Epithelial cell of prostate (primary cell): ENCODE data around the gene WFIKKN2.
"Not testable (repeated sequence)": the region's sequence is repeated elsewhere in the genome, so short reads cannot be mapped to it uniquely, and the experiment has no call there.

ENCODE experiments used
- DNase-seq: peaks from one replicate; pipeline ENCODE4 v3.0.0-alpha.2; 2011; ENCODE audit warnings: low read depth, low spot score
- H3K27ac ChIP-seq: fragments of 450-650 bp; 2 replicates; pipeline ENCODE4 v1.5.1; 2017; ENCODE audit warnings: mild to moderate bottlenecking

Gene WFIKKN2

DNA sequence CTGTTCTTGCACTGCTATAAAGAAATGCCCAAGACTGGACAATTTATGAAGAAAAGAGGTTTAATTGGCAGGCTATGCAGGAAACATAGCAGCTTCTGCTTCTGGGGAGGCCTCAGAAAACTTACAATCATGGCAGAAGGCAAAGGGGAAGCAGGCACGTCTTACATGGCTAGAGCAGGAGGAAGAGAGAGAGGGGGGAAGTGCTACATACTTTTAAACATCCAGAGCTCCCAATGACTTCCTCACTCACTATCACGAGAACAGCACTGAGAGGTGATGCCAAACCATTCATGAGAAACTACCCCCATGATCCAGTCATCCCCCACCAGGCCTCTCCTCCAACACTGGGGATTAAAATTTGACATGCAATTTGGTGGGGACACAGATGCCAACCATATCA lies 13.3 kb downstream of the WFIKKN2 start:
- H3K27ac ChIP-seq = no peak overlapping the region
- no peak for DNase-seq

DNA sequence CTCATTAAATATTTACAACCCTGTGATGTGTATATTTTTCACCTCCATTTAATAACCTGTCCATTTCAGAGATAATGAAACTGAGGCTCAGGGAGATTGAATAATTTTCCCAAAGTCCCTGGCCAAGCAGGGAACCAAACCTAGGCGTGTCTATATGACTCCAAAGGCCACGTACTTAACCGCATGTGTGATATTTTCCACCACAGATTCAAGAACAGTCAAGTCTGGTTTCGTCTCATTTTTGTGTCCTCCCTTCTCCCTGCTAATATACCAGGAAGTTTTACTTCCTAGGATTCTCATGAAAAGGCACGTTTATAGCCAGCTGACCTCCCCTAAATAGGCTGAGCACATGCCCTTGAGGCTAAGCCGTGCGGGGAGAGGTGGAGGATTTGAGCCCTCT lies 15.3 kb downstream of the WFIKKN2 start:
- no peak for DNase-seq
- H3K27ac ChIP-seq = peak overlapping the region; percentile 24

DNA sequence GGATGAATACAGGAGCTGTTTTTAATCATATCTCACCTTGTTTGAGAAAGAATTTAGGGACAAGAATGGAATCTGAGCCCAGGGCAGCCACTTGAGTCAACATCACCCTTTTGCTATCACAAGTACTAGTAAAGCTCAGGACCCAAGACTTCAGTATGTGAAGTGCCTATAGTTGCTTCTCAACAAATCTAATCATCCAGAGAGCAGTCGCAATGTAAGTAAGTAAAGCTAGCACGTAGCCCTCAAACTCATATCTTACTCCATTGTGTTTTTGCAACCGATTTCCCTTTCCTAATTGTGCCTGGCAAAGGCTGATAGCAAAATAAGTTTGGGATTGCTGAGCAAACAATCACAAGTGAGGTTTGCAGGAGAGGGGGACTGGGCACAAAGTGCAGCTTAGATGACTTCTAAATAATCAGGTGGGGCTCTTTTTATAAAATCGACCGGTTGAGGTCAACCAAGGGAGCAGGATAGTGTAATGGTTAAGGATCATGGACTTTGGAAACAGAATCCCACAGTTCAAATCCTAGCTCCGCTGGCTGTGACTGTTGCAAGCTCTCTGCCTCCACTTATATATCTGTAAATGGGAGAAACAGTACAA lies 17.7 kb downstream of the WFIKKN2 start:
- no peak overlapping the region for H3K27ac ChIP-seq
- DNase-seq = no peak

DNA sequence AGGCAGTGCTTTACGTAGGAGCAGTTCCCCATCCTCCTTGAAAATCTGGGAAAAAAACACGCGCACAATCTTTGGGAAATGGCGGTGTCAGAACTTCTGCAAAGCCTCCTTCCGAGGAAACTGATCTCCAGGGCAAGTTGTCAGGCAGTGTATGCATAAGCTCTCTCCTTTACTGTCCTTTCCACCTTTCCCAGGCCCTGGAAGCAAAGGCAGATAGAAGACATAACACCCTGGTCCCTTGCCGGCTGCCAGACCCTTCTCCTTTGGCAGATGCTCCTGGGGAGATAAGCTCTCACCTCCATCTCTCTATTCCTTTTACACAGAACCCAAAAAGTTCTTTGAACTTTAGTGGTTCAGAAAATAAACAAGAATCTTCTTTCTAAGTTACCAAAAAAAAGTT lies 18.4 kb downstream of the WFIKKN2 start:
- no peak for DNase-seq
- H3K27ac ChIP-seq = no peak overlapping the region

DNA sequence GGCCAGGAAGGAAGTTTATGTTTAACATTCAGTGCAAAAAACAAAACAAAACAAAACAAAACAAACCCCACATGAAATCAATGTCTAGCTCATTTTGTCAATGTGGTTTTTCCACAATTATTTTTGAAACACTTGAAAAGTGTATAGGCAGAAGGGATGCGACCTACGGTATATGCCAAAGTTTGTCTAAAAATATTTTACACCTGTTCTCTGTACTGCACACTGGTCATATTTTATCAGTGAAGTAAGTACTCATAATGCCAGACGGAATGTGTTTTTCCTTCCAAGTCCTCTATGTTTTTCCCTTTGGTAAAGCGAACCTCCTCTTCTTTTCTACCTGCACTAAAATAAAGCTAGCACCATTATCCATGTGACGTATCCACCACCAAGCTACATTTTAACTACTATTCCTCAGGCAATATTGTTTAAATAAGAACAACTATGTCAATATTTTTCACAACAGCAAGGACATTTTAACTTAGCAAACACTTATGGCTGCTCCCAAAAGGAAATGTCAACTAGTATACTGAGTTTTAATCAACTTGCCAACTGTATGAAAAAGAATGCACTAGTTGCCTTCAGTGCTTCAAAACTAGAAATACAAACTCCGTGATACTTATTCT lies 20.4 kb downstream of the WFIKKN2 start:
- H3K27ac ChIP-seq = no peak overlapping the region
- no peak for DNase-seq

DNA sequence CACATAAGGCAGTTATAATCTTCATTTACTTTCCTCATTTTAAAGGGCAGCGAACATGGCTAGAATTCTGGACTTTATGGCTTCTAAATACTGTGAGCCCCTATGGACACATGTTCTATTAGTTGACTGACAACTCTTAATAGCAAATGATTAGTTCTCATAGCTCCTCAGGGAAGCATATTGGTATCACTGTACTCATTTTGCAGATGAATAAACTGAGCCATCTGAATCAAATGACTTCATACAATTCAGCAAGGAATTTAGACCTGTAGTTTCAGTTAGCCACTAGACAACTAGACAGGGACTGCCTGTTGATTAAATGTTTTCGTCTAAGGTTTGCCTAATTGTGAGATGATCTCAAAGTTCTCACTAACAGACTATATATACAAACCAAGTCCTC lies 21.0 kb downstream of the WFIKKN2 start:
- no peak for DNase-seq
- no peak overlapping the region for H3K27ac ChIP-seq

DNA sequence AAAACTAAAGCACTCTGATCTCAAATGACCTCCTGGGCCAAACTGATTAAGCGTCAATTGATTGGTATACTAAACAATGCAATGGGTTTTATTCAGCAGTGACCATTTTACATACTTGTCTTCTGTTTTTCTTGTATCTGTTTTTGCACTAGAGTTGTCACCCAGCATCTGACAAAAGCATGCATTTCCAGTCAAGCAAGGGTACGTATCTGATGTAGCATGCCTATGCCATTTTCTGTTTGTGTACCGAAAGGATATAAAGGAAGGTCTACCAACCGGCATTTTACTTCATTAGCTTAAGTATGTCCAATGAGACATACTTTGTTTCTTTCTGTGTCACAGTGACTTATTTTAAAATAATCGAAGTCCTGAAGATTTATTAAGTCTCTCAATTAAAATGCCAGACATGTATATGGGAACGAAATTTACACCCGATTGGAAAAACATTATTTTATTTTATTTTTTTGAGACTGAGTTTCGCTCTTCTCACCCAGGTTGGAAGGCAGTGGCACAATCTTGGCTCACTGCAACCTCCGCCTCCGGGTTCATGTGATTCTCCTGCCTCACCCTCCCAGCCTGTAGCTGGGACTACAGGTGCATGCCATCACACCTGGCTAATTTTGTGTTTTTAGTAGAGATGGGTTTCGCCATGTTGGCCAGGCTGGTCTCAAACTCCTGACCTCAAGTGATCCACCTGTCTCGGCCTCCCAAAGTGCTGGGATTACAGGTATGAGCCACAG lies 23.3 kb downstream of the WFIKKN2 start:
- no peak overlapping the region for H3K27ac ChIP-seq
- no peak for DNase-seq

DNA sequence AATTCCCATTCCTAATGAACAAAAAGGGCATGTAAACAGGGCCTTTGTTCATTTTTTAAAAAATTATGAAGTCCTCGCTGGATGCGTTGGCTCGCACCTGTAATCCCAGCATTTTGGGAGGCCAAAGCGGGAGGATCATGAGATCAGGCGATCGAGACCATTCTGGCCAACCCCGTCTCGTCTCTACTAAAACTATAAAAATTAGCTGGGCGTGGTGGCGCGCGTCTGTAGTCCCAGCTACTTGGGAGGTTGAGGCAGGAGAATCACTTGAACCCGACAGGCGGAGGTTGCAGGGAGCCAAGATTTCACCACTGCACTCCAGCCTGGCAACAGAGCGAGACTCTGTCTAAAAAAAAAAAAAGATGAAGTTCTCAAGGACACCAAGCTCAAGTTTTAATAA lies 24.3 kb downstream of the WFIKKN2 start:
- not testable (repeated sequence) for H3K27ac ChIP-seq, DNase-seq

DNA sequence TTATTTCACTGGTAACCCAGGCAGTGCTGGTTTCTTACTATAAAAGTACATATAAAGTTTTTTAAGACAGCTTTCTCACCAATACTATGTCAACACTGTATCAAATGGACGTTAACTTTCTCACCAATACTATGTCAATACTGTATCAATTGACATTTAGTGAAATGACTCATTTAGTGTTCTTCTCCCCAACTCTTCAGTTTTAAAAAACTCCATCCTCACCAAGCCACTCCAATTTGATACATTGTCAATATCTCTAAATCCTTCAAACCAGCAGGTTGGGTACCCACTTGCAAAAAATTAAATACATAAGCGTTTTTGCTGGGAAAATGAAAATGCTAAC lies 25.9 kb downstream of the WFIKKN2 start:
- DNase-seq = no peak
- peak overlapping the region; percentile 5 for H3K27ac ChIP-seq

DNA sequence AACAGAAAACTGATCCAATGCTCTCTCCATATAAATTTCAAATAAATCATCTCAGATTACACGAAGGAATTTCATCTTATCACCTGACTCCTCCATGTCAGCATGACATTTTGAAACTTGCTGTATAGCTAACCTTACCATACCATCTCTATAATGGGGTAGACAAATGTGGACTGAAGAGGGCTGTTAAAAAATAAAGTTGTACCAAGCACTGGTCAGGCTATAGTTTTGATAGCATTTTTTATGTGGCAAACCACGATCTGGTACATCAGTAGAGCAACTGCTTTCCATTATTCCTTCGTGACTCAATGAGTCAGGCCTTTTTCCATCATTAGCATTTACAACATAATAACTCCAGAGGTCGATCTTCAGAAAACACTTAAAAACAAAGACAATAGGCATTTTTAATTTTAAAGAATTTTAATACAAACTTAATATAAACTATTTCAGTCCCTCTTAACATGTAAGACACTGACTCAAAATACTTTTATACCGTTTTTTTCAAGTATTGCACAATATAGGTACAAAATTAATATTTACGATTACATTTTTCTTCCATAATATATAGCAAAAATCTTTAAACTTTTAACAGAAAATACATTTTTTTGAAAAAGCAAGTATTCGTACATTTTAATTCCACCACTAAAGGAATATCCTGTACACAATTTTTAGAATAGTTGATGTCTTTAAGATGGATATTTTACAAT lies 26.6 kb downstream of the WFIKKN2 start:
- peak overlapping the region; percentile 5 for H3K27ac ChIP-seq
- DNase-seq = no peak

DNA sequence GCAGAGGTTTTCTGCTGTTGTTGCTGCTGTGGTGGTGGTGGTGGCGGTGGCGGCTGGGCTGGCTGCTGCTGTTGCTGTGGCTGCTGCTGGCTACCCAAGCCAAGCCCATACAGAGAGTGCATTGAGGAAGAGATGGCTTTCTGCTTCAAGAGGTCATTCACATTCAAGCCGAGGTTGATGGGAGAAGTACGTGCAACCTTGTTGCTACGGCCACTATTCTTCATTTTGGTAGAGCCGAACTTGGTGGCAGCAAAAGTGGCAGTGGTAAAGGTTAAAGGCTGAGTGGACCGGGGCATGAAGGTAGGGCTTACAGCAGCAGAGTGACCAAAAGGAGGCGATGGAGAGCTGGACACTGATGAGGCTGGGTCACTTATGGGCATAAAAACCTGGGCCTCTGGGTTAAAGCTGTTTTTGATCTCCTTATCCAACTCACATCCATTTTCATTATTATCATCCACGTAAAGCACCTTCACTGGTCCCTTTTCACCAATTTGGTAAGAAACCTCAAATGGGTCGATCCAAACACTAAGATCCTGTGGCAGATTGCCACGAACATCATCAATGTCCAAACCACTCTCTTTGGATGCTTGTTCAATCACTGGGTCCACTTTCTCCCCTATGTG lies 27.9 kb downstream of the WFIKKN2 start:
- H3K27ac ChIP-seq = peak overlapping the region; percentile 99
- DNase-seq = no peak

DNA sequence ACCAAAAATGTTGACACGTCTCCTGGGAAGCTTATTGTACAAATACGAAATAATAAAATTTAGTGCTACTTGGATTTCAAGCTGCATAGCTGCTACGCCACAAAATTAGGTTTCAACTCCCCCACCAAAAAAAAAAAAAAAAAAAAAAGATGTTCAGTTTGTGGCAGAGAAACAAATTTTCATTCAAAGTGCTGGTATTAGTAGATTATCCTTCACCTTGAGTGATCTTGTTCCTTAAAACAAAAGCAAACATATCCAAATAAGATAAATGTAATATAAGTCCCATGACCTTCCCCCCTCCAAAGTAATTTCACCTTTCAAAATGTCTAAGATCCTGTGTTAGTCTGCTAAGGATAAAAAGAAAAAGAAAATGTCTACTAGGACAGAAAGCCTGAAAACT lies 28.5 kb downstream of the WFIKKN2 start:
- H3K27ac ChIP-seq = peak overlapping the region; percentile 99
- DNase-seq = no peak

DNA sequence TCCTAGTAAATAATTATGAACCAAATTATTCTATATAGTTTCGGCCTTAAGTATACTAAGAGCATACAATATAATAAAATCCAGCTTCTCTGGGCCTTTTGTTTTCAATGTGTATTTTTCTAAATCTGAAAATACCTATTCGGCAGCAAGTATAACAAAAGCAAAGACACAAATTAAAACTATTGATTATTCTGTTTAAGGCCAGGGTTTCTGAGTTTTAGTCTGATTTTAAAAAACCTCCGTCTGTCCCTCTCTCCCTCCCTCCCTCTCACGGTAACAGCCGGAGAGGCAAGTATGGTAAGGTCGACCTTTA lies 29.3 kb downstream of the WFIKKN2 start:
- no peak for DNase-seq
- H3K27ac ChIP-seq = peak overlapping the region; percentile 99

DNA sequence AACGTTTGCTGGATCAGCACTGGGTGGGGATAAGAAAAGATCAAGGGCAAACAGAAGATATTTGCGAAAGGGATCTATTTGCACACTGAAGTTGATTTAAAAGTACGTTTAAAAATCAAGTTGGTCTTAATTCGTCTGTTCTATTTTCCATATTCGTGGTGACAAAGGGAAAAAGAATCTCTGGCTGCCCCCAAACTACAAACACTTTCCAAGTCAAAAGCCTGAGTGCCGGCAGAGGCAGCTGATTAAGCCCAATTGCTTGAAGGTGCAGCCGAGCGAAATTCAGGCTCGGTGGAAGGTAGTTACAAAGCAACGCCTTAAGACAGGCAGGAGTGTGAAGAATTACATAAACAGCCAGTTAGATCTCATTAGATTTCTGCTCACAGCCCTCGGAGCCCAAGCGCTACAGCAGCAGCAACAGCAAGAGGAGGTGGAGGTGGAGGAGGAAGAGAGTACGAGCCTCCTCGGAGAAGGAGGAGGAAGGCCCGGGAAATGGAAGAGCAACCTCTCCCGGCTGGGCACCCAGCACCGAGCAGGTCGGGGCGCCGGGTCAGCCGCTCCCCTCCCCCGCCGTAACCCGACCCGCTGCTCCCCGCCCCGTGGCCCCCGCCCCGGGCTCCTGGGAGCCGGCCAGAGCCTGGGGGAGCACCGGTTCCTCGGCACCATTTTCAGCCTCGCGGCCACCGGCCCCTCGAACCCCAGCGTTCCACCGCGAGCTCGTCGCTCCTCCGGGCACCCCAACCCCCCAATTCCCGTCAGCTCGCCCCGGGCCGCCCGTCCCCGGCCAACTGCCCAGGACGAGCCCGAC lies 29.9 kb downstream of the WFIKKN2 start:
- DNase-seq = no peak
- H3K27ac ChIP-seq = peak overlapping the region; percentile 99

DNA sequence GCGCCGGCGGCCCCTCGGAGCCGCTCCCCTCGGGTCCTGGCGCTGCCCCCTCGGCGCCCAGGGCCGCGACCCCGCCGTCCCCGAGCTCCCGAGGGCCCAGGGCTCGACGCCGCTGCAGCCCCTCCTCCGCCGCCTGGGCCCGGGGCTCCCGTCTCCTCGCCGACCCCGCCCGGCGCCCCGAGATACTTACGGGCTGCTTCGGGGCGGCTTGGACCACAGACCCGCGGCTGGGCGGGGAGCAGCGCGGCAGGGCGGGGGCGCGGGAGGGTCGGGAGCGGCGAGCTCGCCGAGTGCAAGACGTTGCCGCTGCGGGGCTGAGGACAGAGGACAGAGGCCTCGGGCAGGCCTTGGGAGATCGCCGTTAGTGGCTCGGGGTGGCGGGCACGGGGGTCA lies 30.5 kb downstream of the WFIKKN2 start:
- peak overlapping the region; percentile 99 for H3K27ac ChIP-seq
- no peak for DNase-seq

DNA sequence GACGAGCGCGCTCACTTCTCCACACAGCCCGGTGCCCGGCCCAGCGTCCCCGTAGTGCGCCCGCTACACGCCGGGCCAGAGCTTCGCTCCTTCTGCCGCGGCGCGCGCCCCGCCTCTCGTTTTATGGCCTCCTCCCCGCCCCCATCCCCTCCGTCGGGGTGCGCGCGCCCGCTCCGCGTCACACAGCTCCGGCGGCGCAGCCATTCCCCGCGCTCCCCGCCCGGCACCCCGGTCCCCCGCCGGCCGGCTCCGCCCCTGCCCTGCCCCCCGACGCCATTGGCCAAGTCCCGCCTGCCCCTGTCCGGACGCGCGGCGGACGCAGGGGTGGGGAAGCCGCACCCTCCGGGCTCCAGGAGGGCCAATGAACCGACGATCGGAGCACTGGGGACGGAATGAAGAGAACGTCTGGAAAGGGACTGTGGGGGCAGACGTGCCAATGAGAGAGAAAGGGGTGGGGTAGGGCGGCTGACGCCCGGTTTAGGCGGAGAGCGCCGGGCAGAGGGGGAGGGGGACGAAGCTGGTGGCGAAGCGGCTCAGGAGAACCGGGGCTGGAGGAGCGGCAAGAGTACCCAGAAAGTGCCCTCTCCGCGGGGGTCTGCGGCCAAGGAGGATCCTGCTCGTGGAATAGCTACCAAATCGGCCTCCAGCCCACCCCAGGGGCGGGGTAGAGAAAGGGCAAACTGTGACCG lies 31.0 kb downstream of the WFIKKN2 start, which contains the start of gene TOB1:
Gene TOB1, minus strand, starts transcription at position 94 of the 689 bp plus-strand sequence. CDS start 2,337 bp downstream, outside the sequence.
- H3K27ac ChIP-seq = peak within 1 kb of the TSS; percentile 99
- peak; percentile 87 for DNase-seq

DNA sequence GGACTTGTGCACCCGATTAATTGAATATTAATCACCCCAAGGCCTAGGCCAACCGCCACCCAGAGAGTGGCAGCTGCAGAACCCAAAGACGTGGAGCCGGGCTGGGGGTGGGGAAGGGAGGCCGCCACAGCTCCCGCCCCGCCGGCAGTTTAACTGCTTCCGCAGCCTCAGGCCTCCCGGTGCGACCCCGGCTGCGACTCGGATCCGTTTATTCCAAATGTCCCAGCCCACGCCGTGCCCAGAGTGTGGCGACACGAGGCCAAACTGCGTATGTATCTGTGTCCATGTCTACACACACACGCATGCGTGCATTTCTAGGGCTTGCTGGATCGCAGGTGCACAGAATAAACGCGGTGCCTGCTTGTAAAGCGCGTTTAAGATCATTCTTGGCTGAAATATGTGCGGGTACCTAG lies 31.6 kb downstream of the WFIKKN2 start:
- peak overlapping the region; percentile 99 for H3K27ac ChIP-seq
- DNase-seq = no peak

DNA sequence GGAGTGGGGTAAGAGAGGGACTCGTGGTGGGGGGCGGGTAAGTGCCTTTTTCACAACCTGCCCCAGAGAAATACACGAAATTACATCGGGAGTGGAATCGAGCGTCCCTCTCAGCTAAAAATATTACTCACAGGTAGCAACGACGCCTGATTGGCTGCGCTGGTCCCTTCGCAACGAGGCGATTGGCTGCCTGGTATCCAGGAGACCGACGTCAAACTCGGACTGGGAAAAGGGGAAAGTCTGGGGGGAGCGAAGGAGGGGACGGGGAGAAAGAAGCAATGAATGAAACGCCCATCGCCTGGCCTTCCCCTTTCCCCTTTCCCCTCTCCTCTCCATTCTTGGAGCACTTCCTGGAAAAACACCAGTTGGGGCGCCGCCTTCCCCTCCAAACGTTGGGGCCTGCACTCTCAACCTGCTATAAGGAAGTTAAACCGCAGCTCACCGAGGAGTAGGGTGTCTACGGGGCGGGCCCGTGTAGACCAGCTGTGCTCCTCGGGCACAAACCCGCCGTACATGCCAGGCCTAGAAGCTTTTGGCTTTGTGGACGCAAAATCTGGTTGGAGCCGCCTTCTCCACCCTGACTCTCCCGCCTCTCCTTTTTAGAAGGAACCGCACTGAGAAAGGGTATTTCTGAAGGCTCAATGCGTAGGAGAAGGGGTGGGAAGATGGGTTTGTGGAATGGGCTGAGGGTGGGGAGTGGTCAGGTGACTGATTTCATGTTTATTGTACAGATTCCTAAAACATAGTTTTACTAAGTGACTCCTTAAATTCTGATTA lies 32.2 kb downstream of the WFIKKN2 start:
- DNase-seq = peak; percentile 87

DNA sequence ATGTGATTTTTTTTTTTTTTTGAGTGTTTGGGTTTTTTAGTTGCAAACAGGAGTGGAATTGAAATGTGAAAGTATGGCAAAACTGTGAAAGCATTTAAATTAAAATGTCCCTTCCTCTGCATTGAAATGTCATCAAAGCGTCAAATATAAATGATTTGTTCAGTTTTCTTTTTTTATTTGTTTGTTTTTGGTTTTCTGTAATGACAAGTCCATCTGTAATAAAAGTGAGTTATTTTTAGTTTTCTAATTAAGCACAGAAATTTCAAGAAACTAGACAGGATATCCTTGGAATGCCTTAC lies 32.7 kb downstream of the WFIKKN2 start:
- no peak for DNase-seq
- peak overlapping the region; percentile 99 for H3K27ac ChIP-seq

More for the DNA sequence above, 32.2 kb downstream of the WFIKKN2 start:
- peak overlapping the region; percentile 99 for H3K27ac ChIP-seq
